HG03196 (cell line): Measurements from ENCODE around the gene CCDC188.

Source experiments
- ATAC-seq: cut with Tn5 transposase; IDR thresholded peaks from one replicate; pipeline ENCODE4 v1.9.1; 2021; ENCODE audit not compliant: unreplicated experiment

Gene CCDC188

DNA sequence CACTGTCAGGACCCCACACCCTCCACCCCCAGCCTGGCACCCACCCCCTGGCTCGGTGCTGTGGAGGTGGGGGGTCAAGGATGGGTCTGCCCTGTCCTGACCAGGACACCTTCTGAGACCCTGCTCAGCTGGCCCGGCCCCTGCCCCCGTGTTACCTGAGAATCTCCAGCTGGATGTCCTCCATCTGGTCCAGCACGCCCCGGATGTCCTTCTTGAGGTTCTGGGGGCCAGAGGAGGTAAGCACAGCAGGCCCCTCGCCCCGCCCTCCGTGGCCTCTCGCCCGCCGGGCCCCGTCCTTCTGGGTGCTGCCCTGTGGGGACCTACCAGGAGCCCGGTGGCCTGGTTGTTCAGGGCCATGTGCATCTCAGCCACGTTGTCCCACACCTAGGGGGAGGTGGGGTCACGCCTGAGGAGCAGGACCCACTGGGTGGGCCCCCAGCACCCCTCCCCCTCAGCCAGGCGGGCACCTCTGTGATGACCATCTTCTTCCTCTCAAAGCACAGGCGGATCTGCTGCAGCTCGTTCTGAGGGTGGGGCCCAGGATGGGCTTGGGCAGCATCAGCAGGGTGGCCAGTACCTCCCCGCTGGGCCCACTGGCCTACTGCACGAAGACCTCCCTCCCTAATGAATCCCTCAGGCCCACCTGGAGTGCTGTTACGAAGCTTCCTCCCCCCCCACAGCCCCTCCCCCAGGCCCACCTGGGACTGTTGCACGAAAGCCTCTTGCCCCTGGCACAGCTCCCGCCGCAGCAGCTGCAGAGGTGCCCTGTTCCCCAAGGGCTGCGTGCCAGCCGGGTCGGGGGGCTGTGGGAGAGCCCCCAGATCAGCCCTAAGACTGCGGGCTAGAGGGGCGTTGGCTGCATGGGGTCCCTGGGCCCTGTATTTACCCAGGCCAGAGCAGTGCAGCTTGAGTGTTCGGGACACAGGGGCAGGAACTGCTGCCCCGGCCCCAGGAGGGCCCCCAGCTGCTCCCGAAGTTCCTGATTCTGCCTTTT is 1.3 kb downstream of the CCDC188 start:
- no peak for ATAC-seq

DNA sequence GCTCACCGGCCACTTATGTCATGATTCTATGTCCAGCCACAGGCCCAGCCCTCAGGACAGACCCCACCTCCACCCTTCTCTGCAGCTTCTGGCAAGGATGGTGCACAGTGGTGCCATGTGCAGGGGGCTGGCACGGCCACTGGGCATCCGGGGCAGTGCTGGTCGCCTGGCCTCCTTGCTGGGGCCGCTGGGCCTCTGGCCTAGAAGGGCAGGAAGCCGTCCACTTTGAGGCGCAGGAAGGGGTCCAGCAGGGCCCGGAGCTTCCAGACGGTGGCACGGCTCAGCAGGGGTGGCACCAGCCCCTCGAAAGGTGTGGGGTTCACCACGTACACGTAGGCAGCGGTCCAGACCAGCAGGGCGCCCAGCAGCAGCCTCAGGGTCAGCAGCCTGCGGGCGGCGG is 2.4 kb downstream of the CCDC188 start:
- ATAC-seq: no peak

DNA sequence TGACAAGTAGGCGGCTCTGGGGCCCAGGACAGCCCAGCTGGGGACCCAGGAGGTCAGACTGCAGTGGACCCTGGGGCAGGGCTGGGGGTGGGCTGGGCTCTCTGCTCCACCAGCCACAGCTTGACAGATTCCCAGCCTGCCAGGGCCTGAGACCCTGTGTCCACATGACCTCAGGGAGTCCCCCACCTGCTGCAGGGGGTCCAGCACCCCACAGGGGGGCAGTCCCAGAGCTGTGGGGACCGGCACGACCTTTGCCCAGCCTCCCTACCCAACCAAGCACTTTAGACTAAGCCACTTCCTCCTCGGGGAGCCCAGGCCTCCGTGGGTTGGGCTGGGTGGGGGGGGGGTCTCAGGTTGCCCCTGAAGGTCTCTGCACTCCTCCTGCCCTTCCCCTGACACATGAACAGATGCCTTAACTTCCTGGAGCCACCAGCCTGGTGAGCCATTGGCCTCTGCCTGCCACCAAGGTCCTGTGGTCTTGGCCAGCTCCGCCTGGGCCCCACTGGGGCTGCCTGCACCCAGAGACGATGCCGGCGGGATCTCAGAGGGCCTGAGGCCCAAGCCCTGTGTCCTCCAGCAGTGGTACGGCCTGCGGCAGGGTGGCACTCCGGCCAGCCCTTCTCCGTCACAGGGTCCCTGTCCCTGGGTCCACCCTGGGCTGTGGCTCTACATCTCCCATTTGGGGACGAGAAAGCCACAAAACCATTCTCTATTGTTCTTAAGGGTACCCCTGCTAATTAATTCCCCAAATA is 3.4 kb downstream of the CCDC188 start:
- ATAC-seq: no peak

DNA sequence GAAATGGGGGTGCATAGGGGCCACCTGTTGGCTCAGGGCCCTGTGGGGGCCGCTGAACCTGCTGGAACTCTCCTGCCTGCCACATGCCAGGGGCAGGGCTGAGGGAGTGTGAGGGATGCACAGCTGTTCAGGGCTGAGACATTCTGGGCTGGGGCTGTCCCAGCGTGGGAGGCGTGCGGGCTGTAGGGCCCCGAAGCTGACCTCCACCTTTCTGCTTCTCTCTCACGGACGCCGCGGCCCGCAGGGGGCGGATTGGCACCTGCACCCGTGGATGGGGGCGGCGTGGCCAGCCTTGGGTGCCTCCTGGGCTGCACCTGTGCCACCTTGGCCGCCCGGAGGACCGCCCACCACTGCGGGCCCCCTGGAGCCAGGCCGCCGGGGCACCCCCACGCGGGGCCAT is 4.1 kb downstream of the CCDC188 start:
- ATAC-seq: no peak

DNA sequence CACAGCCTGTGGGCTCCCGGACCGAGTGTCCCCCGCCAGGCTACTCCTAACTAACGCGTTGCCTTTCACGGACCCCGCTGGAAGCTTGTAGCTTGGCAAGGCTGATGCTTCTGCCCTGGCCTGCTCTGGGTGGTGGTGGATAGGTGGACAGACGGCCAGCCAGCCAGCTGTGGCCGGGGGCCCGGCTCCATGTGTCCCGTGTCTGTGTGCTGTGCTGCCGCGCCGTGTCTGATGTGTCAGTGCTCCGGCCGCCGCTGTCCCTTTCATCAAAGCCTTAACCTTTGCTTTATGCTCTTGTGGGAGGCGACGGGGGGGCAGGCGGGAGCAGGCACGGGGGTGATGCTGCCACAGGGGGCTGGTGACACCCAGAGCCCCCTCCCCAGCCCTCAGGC is 5.0 kb downstream of the CCDC188 start:
- ATAC-seq: no peak

DNA sequence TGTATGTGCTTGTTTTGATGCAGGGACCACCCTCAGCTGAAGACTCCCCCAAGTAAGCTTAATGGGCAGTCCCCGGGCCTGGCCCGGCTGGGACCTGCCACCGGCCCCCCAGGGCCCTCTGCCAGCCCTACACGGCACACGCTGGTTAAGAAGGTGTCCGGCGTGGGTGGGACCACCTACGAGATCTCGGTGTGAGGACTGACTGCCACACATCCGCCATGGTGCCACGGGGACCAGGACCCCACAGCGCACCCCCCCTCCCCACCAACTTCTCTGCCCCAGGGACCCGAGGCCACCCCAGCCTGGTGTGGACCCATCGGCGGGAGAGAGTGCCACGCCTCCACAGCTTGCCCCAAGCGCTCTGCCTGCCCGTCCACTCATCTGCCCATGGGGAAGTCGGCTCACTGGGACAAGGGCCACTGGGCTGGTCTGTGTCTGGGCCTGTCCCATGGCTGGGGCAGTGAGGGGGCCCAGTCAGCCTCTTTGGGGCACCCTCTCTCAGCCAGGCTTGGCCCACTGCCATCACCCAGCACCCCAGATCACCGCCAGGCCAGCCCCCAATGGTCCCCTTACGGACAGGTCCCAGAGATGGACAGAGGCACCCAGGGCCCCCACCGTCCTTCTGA is 5.5 kb downstream of the CCDC188 start:
- no peak for ATAC-seq

DNA sequence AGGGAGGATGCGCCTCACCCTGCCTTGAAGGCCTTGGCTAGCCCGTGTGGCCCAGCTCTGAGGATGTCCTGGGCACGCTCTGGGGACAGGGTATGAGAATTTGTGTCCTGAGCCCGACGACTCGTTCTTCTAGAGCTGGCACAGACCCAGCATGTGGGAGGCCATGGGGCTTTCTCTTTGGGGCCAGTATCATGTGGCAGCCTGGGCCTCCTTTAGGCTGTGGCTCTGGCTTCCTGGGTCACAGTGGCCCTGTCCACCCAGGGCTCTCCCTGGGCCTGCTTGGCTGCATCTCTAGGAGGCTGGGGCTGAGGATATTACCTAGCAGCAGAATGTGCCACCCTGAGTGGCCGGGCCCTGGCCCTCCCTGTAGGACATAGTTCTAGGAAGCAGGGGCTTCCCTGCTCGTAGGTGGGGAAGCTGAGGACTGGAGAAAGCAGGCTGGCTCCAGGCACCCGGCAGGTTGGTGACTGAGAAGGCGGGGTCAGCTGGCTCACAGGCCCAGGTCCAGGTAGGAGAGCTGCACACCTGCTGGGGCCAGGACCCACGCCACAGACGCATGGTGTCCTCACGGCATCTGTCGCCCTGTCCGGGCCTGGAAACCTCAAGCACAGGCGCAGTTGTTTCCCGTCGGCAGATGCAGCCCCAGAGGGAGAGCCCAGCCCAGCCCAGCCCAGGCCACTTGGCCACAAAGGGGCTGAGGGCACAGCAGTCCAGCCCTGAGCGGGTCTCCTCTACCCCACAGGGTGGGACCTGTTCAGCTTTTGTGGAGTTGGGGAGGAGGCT is 6.8 kb downstream of the CCDC188 start:
- ATAC-seq: no peak

DNA sequence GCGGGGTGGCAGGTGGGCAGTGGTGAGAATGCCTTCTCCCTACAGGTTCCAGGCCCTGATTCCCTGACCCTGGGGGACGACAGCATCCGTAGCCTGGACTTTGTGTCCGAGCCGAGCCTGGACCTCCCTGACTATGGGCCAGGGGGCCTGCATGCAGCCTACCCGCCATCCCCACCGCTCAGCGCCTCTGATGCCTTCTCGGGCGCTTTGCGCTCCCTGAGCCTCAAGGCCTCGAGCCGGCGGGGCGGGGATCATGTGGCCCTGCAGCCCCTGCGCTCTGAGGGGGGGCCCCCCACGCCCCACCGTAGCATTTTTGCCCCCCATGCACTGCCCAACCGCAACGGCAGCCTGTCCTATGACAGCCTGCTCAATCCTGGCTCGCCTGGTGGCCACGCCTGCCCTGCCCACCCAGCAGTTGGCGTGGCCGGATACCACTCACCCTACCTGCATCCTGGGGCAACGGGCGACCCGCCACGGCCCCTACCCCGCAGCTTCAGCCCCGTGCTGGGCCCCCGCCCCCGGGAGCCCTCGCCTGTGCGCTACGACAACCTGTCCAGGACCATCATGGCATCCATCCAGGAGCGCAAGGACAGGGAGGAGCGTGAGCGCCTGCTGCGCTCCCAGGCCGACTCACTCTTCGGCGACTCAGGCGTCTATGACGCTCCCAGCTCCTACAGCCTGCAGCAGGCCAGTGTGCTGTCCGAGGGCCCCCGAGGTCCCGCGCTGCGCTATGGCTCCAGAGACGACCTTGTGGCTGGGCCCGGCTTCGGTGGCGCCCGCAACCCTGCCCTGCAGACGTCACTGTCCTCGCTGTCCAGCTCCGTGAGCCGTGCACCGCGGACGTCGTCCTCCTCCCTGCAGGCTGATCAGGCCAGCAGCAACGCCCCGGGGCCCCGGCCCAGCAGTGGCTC is 7.9 kb downstream of the CCDC188 start:
- ATAC-seq: no peak

DNA sequence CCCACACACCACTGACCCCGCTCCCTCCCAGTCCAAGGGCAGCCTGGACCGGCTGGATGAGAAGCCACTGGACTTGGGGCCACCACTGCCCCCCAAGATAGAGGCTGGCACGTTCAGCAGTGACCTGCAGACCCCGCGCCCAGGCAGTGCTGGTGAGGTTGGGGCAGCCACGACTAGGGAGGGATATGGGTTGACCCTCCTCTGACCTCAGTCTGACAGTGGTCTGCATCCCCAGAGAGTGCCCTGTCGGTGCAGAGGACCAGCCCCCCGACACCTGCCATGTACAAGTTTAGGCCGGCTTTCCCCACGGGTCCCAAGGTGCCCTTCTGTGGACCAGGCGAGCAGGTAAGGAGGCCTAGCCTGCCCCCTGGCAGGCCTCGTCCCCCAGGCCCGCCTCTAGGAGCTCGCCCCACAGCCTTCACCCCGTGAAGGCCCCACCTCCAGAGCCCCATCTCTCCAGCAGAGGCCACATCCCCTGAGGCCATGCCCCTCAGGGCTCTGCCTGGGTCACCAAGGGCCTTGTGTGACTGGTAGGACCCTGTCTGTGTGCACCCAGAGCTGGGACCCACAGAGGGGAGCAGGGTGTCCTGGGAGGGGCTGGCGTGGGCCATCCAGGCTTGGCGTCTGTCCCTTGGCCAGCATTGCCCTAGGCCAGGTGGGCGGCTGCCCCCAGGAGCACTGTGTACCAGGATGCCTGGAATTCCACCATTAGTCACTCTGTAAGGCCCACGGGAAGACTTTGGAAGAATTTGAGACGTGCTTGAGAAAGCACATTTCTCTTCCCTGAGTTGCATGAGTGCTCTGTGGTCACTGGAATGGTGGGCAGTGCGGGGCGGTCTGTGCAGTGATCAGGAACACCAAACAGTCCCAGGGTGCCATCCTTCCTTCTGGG is 9.4 kb downstream of the CCDC188 start:
- no peak for ATAC-seq

DNA sequence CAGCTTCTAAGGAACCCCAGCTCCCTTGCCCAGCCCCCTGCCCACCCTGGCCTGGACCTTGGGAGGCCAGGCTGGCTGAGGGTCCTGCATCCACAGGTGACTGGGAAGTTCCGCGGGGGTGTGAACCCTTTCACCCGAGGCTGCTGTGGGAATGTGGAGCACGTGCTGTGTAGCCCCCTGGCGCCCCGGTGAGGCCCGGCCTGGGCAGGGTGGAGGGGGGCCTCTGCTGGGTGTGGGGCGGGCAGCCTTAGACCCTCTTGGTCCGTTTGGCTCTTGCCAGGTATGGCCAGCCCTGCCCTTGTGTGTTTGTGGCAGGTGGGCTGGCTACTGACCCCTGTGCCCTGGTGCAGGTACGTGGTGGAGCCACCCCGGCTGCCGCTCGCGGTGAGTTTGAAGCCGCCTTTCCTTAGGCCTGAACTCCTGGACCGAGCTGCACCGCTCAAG is 10.3 kb downstream of the CCDC188 start:
- ATAC-seq: no peak

DNA sequence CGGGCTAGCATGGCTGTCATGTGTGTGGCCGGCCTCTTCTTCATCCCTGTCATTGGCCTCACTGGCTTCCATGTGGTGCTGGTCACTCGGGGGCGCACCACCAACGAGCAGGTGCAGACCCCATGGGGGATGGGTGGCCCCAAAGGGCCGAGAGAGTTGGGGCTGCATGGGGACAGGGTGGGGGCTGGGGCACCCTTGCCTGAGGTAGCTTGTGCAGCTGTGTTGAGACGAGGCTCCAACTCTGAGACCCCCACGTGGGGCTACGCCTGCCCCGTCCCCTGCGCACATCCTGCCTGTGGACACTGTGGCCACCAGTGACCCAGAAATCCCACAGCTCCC is 10.8 kb downstream of the CCDC188 start:
- ATAC-seq: no peak

DNA sequence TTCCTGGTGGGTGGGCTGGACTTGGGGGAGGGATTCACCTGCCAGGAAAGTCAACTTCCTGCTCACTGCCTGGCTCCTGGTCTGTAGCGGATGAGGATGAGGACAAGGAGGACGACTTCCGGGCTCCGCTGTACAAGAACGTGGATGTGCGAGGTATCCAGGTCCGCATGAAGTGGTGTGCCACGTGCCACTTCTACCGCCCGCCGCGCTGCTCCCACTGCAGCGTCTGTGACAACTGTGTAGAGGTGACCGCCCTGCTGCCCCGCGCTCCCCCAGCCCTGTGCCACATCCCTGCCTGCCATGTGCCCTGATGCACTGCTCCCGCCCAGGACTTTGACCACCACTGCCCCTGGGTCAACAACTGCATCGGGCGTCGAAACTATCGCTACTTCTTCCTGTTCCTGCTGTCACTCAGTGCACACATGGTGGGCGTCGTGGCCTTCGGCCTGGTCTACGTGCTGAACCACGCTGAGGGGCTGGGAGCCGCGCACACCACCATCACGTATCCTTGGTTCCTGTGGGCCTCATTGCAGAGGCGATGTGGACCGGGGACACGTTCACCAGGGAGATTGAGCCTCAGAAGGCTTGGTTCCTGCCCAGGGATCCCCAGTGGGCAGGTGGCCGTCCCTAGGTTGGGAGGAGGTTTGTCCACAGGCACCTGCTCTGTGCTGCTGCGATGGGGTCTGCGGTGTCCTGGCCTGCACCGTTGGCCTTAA is 11.3 kb downstream of the CCDC188 start:
- ATAC-seq: no peak

DNA sequence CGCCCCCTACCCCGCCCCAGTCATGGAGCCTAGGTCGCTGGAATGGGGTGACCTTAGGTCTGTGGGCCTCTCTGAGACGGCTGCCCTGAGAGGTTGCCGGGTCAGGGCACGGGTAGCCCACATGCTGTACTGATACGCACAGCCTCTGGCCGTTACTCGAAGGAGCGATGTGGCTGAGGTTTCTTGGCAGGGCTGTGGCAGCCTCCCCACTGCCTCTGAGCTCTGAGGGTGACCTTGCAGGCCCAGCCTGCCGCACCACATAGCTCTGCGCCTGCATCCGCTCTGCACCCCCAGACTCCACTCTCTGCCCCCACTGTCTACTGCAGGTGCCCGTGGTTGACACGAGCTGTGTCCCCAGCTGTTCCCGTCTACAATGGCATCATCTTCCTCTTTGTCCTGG is 12.0 kb downstream of the CCDC188 start:
- no peak for ATAC-seq

DNA sequence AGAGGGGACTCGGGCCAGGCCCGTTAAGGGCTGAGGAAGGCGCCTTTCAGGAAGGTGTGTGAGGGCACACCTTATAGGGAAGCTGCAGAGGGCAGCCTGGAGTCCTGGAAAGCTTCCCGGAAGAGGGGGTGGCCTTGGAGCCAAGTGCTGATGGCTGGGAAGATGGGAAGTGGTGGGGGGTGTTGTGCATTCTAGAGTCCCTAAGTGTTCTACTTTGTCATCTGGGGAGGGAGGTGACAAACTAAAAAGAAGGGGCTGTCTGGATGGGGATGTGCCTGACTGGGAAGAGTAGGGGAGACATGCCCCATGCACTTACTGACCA is 12.5 kb downstream of the CCDC188 start:
- no peak for ATAC-seq

DNA sequence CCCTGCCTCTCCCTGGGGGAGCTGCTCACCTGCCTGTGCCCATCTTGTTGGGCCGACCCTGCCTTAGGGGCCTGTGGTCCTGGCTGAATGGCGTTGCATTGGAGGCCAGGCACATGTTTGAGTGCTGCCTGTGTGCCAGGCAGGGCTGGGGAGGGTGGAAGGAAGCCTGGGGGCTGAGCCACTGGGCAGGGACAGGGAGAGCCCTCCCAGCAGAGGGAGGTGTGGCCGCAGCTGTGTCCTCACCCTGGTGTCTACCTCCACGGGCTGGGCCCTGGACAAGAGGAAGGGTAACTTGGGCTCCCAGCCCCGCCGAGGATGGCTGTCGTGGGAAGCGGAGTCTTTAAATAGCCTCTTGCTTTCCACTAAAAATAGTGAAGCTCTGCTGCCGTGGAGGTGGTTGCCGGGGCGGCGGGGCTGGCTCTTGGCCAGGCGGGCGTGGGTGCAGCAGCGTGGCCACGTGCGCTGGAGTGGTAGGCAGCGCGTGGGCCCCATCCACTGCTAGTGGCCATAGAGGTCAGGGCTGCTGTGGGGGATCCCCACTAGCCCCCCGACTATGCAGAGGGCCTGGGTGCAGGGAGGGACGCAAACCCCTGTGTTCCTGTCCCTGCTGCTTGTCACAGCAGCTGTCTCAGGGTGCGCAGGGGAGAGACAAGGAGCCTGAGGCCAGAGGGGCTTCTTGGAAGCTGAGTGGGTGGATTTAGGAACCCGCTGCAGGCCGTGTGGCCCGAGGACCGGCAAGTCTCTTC is 13.0 kb downstream of the CCDC188 start:
- no peak for ATAC-seq

DNA sequence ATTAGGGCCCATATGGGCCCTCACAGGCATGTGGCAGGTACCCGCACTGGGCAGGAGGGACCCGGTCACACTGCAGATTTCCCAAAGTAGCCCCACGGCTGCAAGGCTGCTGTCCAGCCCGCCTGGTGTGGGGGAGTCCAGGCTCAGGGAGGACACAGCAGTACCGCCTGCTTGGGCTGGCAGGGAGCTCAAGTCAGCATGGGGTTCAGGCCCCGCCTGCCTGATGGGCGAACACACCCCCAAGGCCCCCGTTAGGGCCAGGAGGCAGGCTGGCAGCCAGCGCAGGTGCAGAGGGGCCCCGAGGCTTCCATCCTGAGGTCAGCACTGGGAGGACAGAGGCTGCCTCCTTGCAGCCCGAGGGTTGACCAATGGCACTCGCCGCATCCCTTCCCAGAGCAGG is 13.7 kb downstream of the CCDC188 start:
- ATAC-seq: no peak

DNA sequence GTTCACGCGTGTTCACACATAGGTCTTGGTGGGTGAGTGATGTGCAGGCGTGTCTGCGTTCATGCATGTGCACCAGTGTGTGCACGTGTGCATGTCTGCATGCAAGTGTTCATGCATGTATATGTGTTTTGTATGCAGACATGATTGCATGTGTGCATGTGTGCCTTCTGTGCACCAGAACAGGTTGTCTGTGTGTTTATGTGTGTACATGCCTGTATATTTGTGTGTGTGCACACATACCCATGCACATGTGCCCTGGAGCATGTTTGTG is 14.3 kb downstream of the CCDC188 start:
- no peak for ATAC-seq
